NCI-H1694 (cell line): Measurements from ENCODE around the gene DOCK1.

Experiments
- DNase-seq: peaks from one replicate; lab custom pipeline; 2025; lab: John Stamatoyannopoulos, UW

DOCK1 gene

GRCh38 chr10:127314797-127315196, 409.6 kb downstream of the DOCK1 start:
- DNase-seq, result no peak

GRCh38 chr10:127315888-127316287, 410.7 kb downstream of the DOCK1 start:
- no peak for DNase-seq

GRCh38 chr10:127318396-127318795, 413.2 kb downstream of the DOCK1 start:
- no peak for DNase-seq

- DNase-seq, result no peak
Observed at GRCh38 chr10:127319271-127319670, 414.0 kb downstream of the DOCK1 start.

- no peak for DNase-seq
Observed at GRCh38 chr10:127319691-127320090, 414.5 kb downstream of the DOCK1 start.

GRCh38 chr10:127320176-127320575, 414.9 kb downstream of the DOCK1 start:
- no peak for DNase-seq

GRCh38 chr10:127322286-127322685, 417.1 kb downstream of the DOCK1 start:
- no peak for DNase-seq

GRCh38 chr10:127325506-127325905, 420.3 kb downstream of the DOCK1 start:
- no peak for DNase-seq

- no peak for DNase-seq
Observed at GRCh38 chr10:127326883-127327282, 421.7 kb downstream of the DOCK1 start.

GRCh38 chr10:127331696-127332095, 426.5 kb downstream of the DOCK1 start:
- no peak for DNase-seq

GRCh38 chr10:127332631-127333030, 427.4 kb downstream of the DOCK1 start:
- no peak for DNase-seq

GRCh38 chr10:127337801-127338200, 432.6 kb downstream of the DOCK1 start:
- DNase-seq, result no peak

GRCh38 chr10:127338399-127339110, 433.3 kb downstream of the DOCK1 start:
- no peak for DNase-seq

- DNase-seq, result no peak
Observed at GRCh38 chr10:127343821-127344220, 438.6 kb downstream of the DOCK1 start.

- DNase-seq, result no peak
Observed at GRCh38 chr10:127344346-127344745, 439.1 kb downstream of the DOCK1 start.

GRCh38 chr10:127345231-127345965, 440.2 kb downstream of the DOCK1 start:
- no peak for DNase-seq

- no peak for DNase-seq
Observed at GRCh38 chr10:127346604-127347003, 441.4 kb downstream of the DOCK1 start.

- DNase-seq, result no peak
Observed at GRCh38 chr10:127347202-127347959, 442.2 kb downstream of the DOCK1 start.

GRCh38 chr10:127349737-127350136, 444.5 kb downstream of the DOCK1 start:
- no peak for DNase-seq

GRCh38 chr10:127351542-127351941, 446.3 kb downstream of the DOCK1 start:
- DNase-seq, result no peak

GRCh38 chr10:127353544-127353943, 448.3 kb downstream of the DOCK1 start:
- DNase-seq, result no peak

- no peak for DNase-seq
Observed at GRCh38 chr10:127354255-127354654, 449.0 kb downstream of the DOCK1 start.

GRCh38 chr10:127354992-127355391, 449.8 kb downstream of the DOCK1 start:
- DNase-seq, result no peak
